HG03139 (cell line): Measurements from ENCODE around the gene KREMEN1.
"Not testable (repeated sequence)": the region's sequence is repeated elsewhere in the genome, so short reads cannot be mapped to it uniquely, and the experiment has no call there.

Experiments used
- ATAC-seq: cut with Tn5 transposase; IDR thresholded peaks from one replicate; pipeline ENCODE4 v1.9.1; 2021; ENCODE audit not compliant: unreplicated experiment

KREMEN1 gene

GRCh38 chr22:29072979-29073617 lies at the start of gene KREMEN1:
TSS of gene KREMEN1 (plus strand) at chr22:29073035. CDS start at chr22:29073131, 96 bp downstream.
- no peak for ATAC-seq

- ATAC-seq = no peak
These were observed 49.6 kb upstream of the KREMEN1 start for GRCh38 chr22:29023172-29023796.

GRCh38 chr22:29026579-29026978 lies 46.3 kb upstream of the KREMEN1 start:
- ATAC-seq = no peak

GRCh38 chr22:29028468-29028867 lies 44.4 kb upstream of the KREMEN1 start:
- no peak for ATAC-seq

GRCh38 chr22:29029202-29030000 lies 43.4 kb upstream of the KREMEN1 start:
- no peak for ATAC-seq

- no peak for ATAC-seq
These were observed 42.7 kb upstream of the KREMEN1 start for GRCh38 chr22:29030016-29030617.

GRCh38 chr22:29030618-29031226 lies 42.1 kb upstream of the KREMEN1 start:
- ATAC-seq = no peak

- ATAC-seq = no peak
These were observed 41.4 kb upstream of the KREMEN1 start for GRCh38 chr22:29031227-29032011.

- ATAC-seq = no peak
These were observed 40.8 kb upstream of the KREMEN1 start for GRCh38 chr22:29032014-29032475.

GRCh38 chr22:29032584-29032983 lies 40.3 kb upstream of the KREMEN1 start:
- no peak for ATAC-seq

- no peak for ATAC-seq
These were observed 35.4 kb upstream of the KREMEN1 start for GRCh38 chr22:29037340-29037932.

GRCh38 chr22:29039148-29039547 lies 33.7 kb upstream of the KREMEN1 start:
- ATAC-seq = no peak

- not testable (repeated sequence) for ATAC-seq
These were observed 33.2 kb upstream of the KREMEN1 start for GRCh38 chr22:29039684-29040083.

- ATAC-seq = no peak
These were observed 32.2 kb upstream of the KREMEN1 start for GRCh38 chr22:29040385-29041275.

- ATAC-seq = no peak
These were observed 31.4 kb upstream of the KREMEN1 start for GRCh38 chr22:29041408-29041807.

GRCh38 chr22:29043906-29044575 lies 28.8 kb upstream of the KREMEN1 start:
- no peak for ATAC-seq

GRCh38 chr22:29044657-29045176 lies 28.1 kb upstream of the KREMEN1 start:
- ATAC-seq = no peak
